Kidney tubule cell (primary cell): ENCODE measurements around the gene CSK.
"Not testable (repeated sequence)": the region's sequence is repeated elsewhere in the genome, so short reads cannot be mapped to it uniquely, and the experiment has no call there.

Experiments used
- DNase-seq: peaks from one replicate; pipeline ENCODE4 v3.0.0-alpha.2; 2018; ENCODE audit warnings: low spot score

Gene CSK

GRCh38 chr15:74781431-74782258 lies at the start of gene CSK:
Gene CSK (plus strand): TSS chr15:74782080. CDS start chr15:74798298, 16,218 bp downstream.
- peak; percentile 71 for DNase-seq

GRCh38 chr15:74732846-74733245 lies 49.0 kb upstream of the CSK start:
- DNase-seq: no peak

- no peak for DNase-seq
Observed at GRCh38 chr15:74733269-74733668, 48.6 kb upstream of the CSK start.

- DNase-seq: no peak
Observed at GRCh38 chr15:74735305-74735704, 46.6 kb upstream of the CSK start.

- DNase-seq: not testable (repeated sequence)
Observed at GRCh38 chr15:74738239-74738638, 43.6 kb upstream of the CSK start.

GRCh38 chr15:74742422-74742821 lies 39.5 kb upstream of the CSK start:
- no peak for DNase-seq

- no peak for DNase-seq
Observed at GRCh38 chr15:74746389-74746788, 35.5 kb upstream of the CSK start.

GRCh38 chr15:74748322-74748946 lies 33.4 kb upstream of the CSK start, which contains the start of gene CYP1A2:
Gene CYP1A2 (plus strand): TSS chr15:74748845. CDS start chr15:74749739, 894 bp downstream.
- no peak for DNase-seq

- DNase-seq: no peak
Observed at GRCh38 chr15:74749832-74750231, 32.0 kb upstream of the CSK start.

GRCh38 chr15:74750751-74751150 lies 31.1 kb upstream of the CSK start:
- no peak for DNase-seq

- no peak for DNase-seq
Observed at GRCh38 chr15:74752011-74752410, 29.9 kb upstream of the CSK start.

GRCh38 chr15:74752531-74752930 lies 29.3 kb upstream of the CSK start:
- peak; percentile 85 for DNase-seq

GRCh38 chr15:74754593-74755215 lies 27.2 kb upstream of the CSK start:
- DNase-seq: no peak

GRCh38 chr15:74758736-74759135 lies 23.1 kb upstream of the CSK start:
- no peak for DNase-seq

- no peak for DNase-seq
Observed at GRCh38 chr15:74762791-74763150, 19.1 kb upstream of the CSK start.

- no peak for DNase-seq
Observed at GRCh38 chr15:74763416-74763815, 18.5 kb upstream of the CSK start.

GRCh38 chr15:74767167-74768098 lies 14.4 kb upstream of the CSK start:
- DNase-seq: no peak

GRCh38 chr15:74768099-74768770 lies 13.6 kb upstream of the CSK start:
- no peak for DNase-seq

- DNase-seq: peak; percentile 61
Observed at GRCh38 chr15:74768771-74769342, 13.0 kb upstream of the CSK start.

GRCh38 chr15:74769463-74770025 lies 12.3 kb upstream of the CSK start:
- no peak for DNase-seq
